PC-9 (cell line): ENCODE measurements around the gene ZFPM1. TPM values are rescaled to one million over a fixed set of nuclear protein-coding genes. Genes with fewer than 3 reads are reported as not detected.

Experiments
- BruUV-seq: library from RNA; stranded (reverse); fragments of 400-500 nt; replicated peaks from 2 replicates; lab custom pipeline; 2021; lab: Mats Ljungman, UMichigan
- CTCF ChIA-PET: fragments of 300-600 bp; sonication (Branson Sonifier 250); formaldehyde crosslinking; loops from one replicate; lab custom pipeline; 2022; ENCODE audit warnings: antibody characterized with exemption; lab: Charles Lee
- POLR2A ChIA-PET: fragments of 300-600 bp; sonication (Branson Sonifier 250); formaldehyde crosslinking; loops from one replicate; lab custom pipeline; 2022; ENCODE audit warnings: antibody characterized with exemption; ENCODE audit not compliant: unreplicated experiment; lab: Charles Lee
- DNase-seq, 2 experiments: peaks; one replicate each; pipeline versions ENCODE4 v3.0.0 to v3.0.0-alpha.2; 2015 to 2022; ENCODE audit warnings: mixed read lengths in 1 of 2
- H2AFZ ChIP-seq: fragments of 200-600 bp; sonication (generic); 2 replicates; pipeline ENCODE4 v1.8.1; 2017; ENCODE audit warnings: antibody characterized with exemption
- H3F3A ChIP-seq: fragments of 200-600 bp; sonication (generic); 2 replicates; pipeline ENCODE4 v1.8.1; 2017; ENCODE audit warnings: antibody characterized with exemption, mild to moderate bottlenecking, low read depth; ENCODE audit not compliant: insufficient read depth
- H3K27ac ChIP-seq: fragments of 200-600 bp; sonication (generic); 2 replicates; pipeline ENCODE4 v1.6.1; 2016; ENCODE audit warnings: mixed run types
- H3K27me3 ChIP-seq: fragments of 200-600 bp; sonication (generic); 2 replicates; pipeline ENCODE4 v1.6.1; 2016; ENCODE audit warnings: low read depth, mixed run types; ENCODE audit not compliant: insufficient read depth
- H3K36me3 ChIP-seq: fragments of 200-600 bp; sonication (generic); 2 replicates; pipeline ENCODE4 v1.6.1; 2016; ENCODE audit warnings: low read depth, mixed run types
- H3K4me1 ChIP-seq: fragments of 200-600 bp; sonication (generic); replicated peaks from 2 replicates; pipeline ENCODE4 v1.6.1; 2016; ENCODE audit warnings: mixed run types; ENCODE audit not compliant: insufficient read depth
- H3K4me2 ChIP-seq: fragments of 200-600 bp; sonication (generic); 2 replicates; pipeline ENCODE4 v1.6.1; 2017; ENCODE audit warnings: mixed run types
- H3K4me3 ChIP-seq: fragments of 200-600 bp; sonication (generic); 2 replicates; pipeline ENCODE4 v1.6.1; 2016; ENCODE audit warnings: mixed run types
- H3K79me2 ChIP-seq: fragments of 200-600 bp; sonication (generic); 2 replicates; pipeline ENCODE4 v1.6.1; 2017; ENCODE audit warnings: low read depth, mixed run types
- H3K9me2 ChIP-seq: fragments of 200-600 bp; sonication (generic); 2 replicates; pipeline ENCODE4 v1.8.1; 2017; ENCODE audit warnings: mild to moderate bottlenecking; ENCODE audit not compliant: insufficient read depth
- H3K9me3 ChIP-seq: fragments of 200-600 bp; sonication (generic); 2 replicates; pipeline ENCODE4 v1.8.1; 2016; ENCODE audit warnings: low read depth; ENCODE audit not compliant: insufficient read depth
- H4K20me1 ChIP-seq: fragments of 200-600 bp; sonication (generic); 2 replicates; pipeline ENCODE4 v1.8.1; 2017; ENCODE audit not compliant: insufficient read depth
- EZH2 ChIP-seq: fragments of 200-600 bp; sonication (generic); IDR thresholded peaks from 2 replicates; pipeline ENCODE4 v1.8.0; 2017; ENCODE audit warnings: antibody characterized with exemption, low read depth
- intact Hi-C: fragments of 100-400 bp; cut with micrococcal nuclease; formaldehyde crosslinking; loops from one replicate; pipeline ENCODE4 v1.10.0; 2022; ENCODE audit not compliant: unreplicated experiment
- total RNA-seq: library from RNA; stranded (reverse); gene quantifications from 2 replicates; pipeline ENCODE4 v1.2.3, GENCODE V29; 2021
- TF ChIP-seq, protein P1 (sequence below): fragments of 200-600 bp; sonication (generic); conservative IDR thresholded peaks from 2 replicates; pipeline ENCODE4 v1.6.1; 2017; ENCODE audit warnings: mixed run types, antibody characterized with exemption, mild to moderate bottlenecking, moderate library complexity

ZFPM1 gene
- total RNA-seq, 1 experiment from 2014 or later, result 19.7 TPM

DNA sequence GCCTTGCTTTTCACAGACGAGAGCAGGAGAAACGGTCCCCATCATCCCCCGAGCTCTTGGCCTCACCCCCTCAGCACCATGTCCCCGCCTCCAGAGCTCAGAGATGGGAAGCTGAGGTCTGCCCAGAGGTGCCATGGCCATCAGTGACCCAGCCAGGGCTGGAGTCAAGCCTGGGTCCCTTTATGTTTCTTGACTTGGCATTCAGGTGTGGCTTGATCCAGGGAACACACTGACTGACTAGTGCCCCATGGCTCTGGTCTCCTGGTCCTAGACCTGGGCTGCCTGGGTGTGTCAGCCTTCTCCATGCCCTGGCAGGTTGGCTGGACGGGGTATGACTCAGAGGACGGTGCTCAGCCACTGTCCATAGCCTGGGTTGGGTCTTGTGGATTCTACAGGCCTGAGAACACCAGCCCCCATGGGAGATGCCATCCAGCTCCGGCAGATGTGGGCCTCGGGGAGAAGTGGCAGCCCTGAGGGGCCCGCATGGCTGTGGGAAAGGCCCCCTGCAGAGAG is 54.2 kb downstream of the ZFPM1 start:
- intact Hi-C loops, result no loop called here
- DNase-seq, result no peak
- H3K27ac ChIP-seq, result no peak overlapping the region
- no peaks in the 10 kb centered on the region for H3K36me3 ChIP-seq
- CTCF ChIA-PET, result no interaction called here
- H3K4me2 ChIP-seq, result no peak overlapping the region
- TF ChIP-seq, protein P1, sequence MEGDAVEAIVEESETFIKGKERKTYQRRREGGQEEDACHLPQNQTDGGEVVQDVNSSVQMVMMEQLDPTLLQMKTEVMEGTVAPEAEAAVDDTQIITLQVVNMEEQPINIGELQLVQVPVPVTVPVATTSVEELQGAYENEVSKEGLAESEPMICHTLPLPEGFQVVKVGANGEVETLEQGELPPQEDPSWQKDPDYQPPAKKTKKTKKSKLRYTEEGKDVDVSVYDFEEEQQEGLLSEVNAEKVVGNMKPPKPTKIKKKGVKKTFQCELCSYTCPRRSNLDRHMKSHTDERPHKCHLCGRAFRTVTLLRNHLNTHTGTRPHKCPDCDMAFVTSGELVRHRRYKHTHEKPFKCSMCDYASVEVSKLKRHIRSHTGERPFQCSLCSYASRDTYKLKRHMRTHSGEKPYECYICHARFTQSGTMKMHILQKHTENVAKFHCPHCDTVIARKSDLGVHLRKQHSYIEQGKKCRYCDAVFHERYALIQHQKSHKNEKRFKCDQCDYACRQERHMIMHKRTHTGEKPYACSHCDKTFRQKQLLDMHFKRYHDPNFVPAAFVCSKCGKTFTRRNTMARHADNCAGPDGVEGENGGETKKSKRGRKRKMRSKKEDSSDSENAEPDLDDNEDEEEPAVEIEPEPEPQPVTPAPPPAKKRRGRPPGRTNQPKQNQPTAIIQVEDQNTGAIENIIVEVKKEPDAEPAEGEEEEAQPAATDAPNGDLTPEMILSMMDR, result no peak
- TF ChIP-seq EZH2, result no peak
- no peaks in the 10 kb centered on the region for H3K27me3 ChIP-seq
- no peaks in the 10 kb centered on the region for H3K4me1 ChIP-seq
- no peaks in the 10 kb centered on the region; the same call in 1 of the 2 replicates for H4K20me1 ChIP-seq
- no peaks in the 10 kb centered on the region for H3K9me3 ChIP-seq
- BruUV-seq, result no TSS peak
- H2AFZ ChIP-seq, result no peak overlapping the region
- POLR2A ChIA-PET, result no interaction called here
- H3K4me3 ChIP-seq, result no peak overlapping the region
- H3K9me2 ChIP-seq, result no peaks in the 10 kb centered on the region
- no peaks in the 10 kb centered on the region for H3K79me2 ChIP-seq
- H3F3A ChIP-seq, result no peaks in the 10 kb centered on the region

DNA sequence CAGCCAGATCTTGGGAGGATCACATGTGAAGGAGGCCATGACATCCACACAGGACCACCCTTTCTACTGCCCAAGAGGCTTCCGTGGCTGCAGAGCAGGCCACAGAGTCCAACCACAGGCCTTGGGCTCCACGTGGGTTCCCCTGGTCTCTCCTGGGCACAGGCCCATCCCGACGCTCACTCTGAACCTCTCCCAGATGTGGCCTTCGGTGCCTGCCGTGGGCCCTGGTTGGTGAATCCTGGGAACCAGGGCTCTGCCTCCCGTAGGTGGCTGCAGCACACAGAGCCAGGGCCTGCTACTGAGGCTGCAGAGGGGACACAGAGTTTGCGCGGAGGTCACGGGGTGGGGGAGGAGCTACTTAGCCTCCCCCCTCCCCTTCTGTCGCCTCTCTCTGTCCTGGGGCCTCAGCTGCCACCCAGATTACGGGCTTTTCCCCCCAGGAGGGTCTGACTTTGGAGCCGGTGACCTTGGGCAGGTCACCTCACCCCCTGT is 55.3 kb downstream of the ZFPM1 start:
- H3K27ac ChIP-seq, result no peak overlapping the region
- H3K79me2 ChIP-seq, result no peaks in the 10 kb centered on the region
- no peaks in the 10 kb centered on the region for H3K36me3 ChIP-seq
- no peaks in the 10 kb centered on the region for H3K9me2 ChIP-seq
- no TSS peak for BruUV-seq
- ChIA-PET CTCF (no interaction called here), POLR2A (no interaction called here)
- no peak overlapping the region for H3K4me3 ChIP-seq
- no peak overlapping the region for H2AFZ ChIP-seq
- no peaks in the 10 kb centered on the region for H3K27me3 ChIP-seq
- H4K20me1 ChIP-seq, result no peaks in the 10 kb centered on the region; the same call in 1 of the 2 replicates
- no peaks in the 10 kb centered on the region for H3K4me1 ChIP-seq
- no peak for DNase-seq
- intact Hi-C loops, result no loop called here
- no peaks in the 10 kb centered on the region for H3F3A ChIP-seq
- H3K4me2 ChIP-seq, result no peak overlapping the region
- H3K9me3 ChIP-seq, result no peaks in the 10 kb centered on the region
- TF ChIP-seq, protein P1, result no peak
- no peak for TF ChIP-seq EZH2

DNA sequence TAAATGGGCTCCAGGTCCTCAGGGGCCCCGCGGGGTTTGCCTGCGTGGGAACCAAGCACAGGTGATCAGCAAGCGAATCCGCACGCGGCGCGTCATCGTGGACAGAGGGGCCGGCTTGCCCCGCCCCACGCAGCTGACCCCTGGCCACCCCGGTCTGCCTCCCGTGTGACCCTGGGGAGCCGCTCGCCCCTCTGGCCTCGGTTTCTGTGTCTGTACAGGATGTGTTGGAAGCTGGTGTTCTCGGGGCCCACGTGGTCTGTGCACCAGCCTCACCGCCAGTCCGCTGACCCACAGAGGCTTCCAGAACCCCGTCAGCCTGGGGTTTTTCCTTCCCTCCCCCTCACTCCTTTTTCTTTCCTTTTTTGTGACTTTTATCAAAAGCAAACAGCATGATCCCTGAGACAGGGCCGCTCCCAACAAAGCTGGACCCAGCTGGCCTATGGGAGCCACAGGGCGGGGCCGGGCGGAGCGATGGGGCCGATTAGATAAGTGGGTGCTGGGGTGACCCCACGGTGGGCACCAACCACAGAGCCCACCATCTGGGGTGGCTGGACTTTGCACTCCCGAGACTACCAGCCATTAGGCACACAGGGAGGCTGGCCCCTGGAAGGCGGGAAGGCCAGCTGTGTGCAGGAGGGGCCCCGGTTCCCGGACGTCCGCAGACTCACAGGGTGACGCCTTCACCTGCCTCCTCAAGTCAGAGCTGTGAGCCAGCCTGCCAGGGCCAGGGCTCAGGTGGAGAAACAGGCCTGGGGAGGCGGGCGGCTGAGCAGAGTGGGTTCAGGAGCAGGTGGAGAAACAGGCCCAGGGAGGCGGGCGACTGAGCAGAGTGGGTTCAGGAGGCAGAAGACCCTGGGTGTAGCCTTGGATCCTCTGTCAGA is 56.0 kb downstream of the ZFPM1 start:
- intact Hi-C loops, result no loop called here
- CTCF ChIA-PET, result no interaction called here
- BruUV-seq, result no TSS peak
- TF ChIP-seq EZH2, result no peak
- TF ChIP-seq, protein P1, result no peak
- DNase-seq, result no peak
- no peaks in the 10 kb centered on the region for H3K36me3 ChIP-seq
- H3K4me2 ChIP-seq, result no peak overlapping the region
- H3K27me3 ChIP-seq, result no peaks in the 10 kb centered on the region
- H4K20me1 ChIP-seq, result no peaks in the 10 kb centered on the region; the same call in 1 of the 2 replicates
- H3K27ac ChIP-seq, result no peak overlapping the region
- H3K4me1 ChIP-seq, result no peaks in the 10 kb centered on the region
- no peaks in the 10 kb centered on the region for H3K79me2 ChIP-seq
- H3K9me3 ChIP-seq, result no peaks in the 10 kb centered on the region
- H3F3A ChIP-seq, result no peaks in the 10 kb centered on the region
- H3K9me2 ChIP-seq, result no peaks in the 10 kb centered on the region
- no peak overlapping the region for H3K4me3 ChIP-seq
- POLR2A ChIA-PET, result no interaction called here
- H2AFZ ChIP-seq, result no peak overlapping the region
